ENCODE measurements around the gene ATF2. TPM values are rescaled to one million over a fixed set of nuclear protein-coding genes. Genes with fewer than 3 reads are reported as not detected.

The ATF2 gene
- total and polyA plus RNA-seq, 2 donors (not counting 3 experiments of a cell fraction or from before 2014, with no cell fraction given), result 36.3 to 57.1 TPM

GRCh38 chr2:175036582-175037018, 131.4 kb downstream of the ATF2 start:
- dilution Hi-C loops (cut with MboI; ENCODE audit: extremely low pct_ligation_motif_present, low sequenced_read_pairs) (no loop called here), intact Hi-C loops (cut with micrococcal nuclease) (loop anchor here (1.0 to 10.0 kb wide), 4 partner anchors 75 to 292 kb away; partner anchors contain the start of gene ATP5MC3)
- H4K20me1 ChIP-seq (replicated peaks; ENCODE audit: control insufficient read depth, extremely low read depth, insufficient read depth, low read length), result no peaks in the 10 kb centered on the region
- no peak overlapping the region for H3K9ac ChIP-seq (replicated peaks; ENCODE audit: extremely low read depth, insufficient read depth, low read length)
- peak overlapping the region; percentile 36 for H2AFZ ChIP-seq (ENCODE audit: low read depth, low read length)
- H3K4me1 ChIP-seq (ENCODE audit: control insufficient read depth, extremely low read depth, insufficient read depth, low read length), result no peaks in the 10 kb centered on the region
- no peaks in the 10 kb centered on the region for H3K36me3 ChIP-seq (ENCODE audit: control insufficient read depth in 2 of 2, extremely low read depth in 1 of 2, insufficient read depth in 2 of 2, low read length in 2 of 2)
- BruUV-seq (replicated peaks), result no TSS peak
- no peaks in the 10 kb centered on the region for H3K27me3 ChIP-seq (ENCODE audit: control insufficient read depth in 2 of 2, insufficient read depth in 2 of 2, low read length in 2 of 2)
- H3K4me3 ChIP-seq (replicated peaks in 1 of 3; ENCODE audit: insufficient read depth in 1 of 3, low read depth in 1 of 3, low read length in 3 of 3), result no peak overlapping the region
- no peaks in the 10 kb centered on the region for H3K9me3 ChIP-seq (replicated peaks; ENCODE audit: control insufficient read depth, insufficient read depth, low read length)
- TF ChIP-seq POLR2A (IDR thresholded peaks at IDR 0.05; ENCODE audit: low read depth, low read length), result no peak
- peak; percentile 27 to 41 for TF ChIP-seq CTCF (IDR thresholded peaks at IDR 0.05; ENCODE audit: extremely low read depth in 1 of 2, insufficient read depth in 1 of 2, low read depth in 1 of 2, low read length in 2 of 2)
- no peaks in the 10 kb centered on the region for H3K79me2 ChIP-seq (ENCODE audit: control insufficient read depth, insufficient read depth, low read length)
- ChIA-PET POLR2A (no interaction called here), CTCF (interaction anchor here (0.8 kb wide), 1 partner anchor 21 kb away, joined by 3 read pairs; no protein-coding TSS in a partner anchor)
- H3K9me1 ChIP-seq (replicated peaks; ENCODE audit: control insufficient read depth, extremely low read depth, insufficient read depth, low read length), result no peaks in the 10 kb centered on the region
- no peak for FAIRE-seq
- peak; percentile 42 for DNase-seq (ENCODE audit: low read depth, low spot score)
- peak overlapping the region; percentile 26 for H3K4me2 ChIP-seq (ENCODE audit: insufficient read depth, low read length)
- no peak overlapping the region for H3K27ac ChIP-seq (ENCODE audit: insufficient read depth, low read depth, low read length)

DNA sequence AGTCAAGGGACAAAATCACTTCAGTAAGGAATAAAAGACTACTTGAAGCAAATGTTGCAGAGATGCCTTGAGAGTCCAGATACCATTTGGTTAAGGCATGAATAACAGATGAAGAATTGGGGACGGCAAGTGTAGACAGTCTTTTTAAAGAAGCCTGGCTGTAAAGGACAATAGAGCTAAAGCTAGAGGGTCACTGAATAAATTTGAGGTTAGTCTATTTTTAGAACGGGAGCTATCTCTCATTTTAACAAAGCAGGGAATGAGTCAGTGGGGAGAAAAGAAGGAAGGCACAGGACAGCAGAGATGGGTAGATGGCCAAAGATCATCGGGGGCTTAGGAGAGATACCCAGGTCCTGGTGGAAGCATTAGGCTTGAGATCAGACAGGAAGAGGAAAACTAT, 132.2 kb downstream of the ATF2 start:
- no peak overlapping the region for H3K9ac ChIP-seq (replicated peaks; ENCODE audit: extremely low read depth, insufficient read depth, low read length)
- no peak overlapping the region for H3K4me3 ChIP-seq (replicated peaks in 1 of 3; ENCODE audit: insufficient read depth in 1 of 3, low read depth in 1 of 3, low read length in 3 of 3)
- no peaks in the 10 kb centered on the region for H3K4me1 ChIP-seq (ENCODE audit: control insufficient read depth, extremely low read depth, insufficient read depth, low read length)
- H3K9me1 ChIP-seq (replicated peaks; ENCODE audit: control insufficient read depth, extremely low read depth, insufficient read depth, low read length), result no peaks in the 10 kb centered on the region
- TF ChIP-seq GATA2 (IDR thresholded peaks at IDR 0.05; ENCODE audit: insufficient read depth, insufficient read length, low read depth, low read length), result no peak
- TF ChIP-seq CTCF (IDR thresholded peaks at IDR 0.05; ENCODE audit: extremely low read depth in 1 of 2, insufficient read depth in 1 of 2, low read depth in 1 of 2, low read length in 2 of 2), result no peak
- TF ChIP-seq MYC (IDR thresholded peaks at IDR 0.05; ENCODE audit: low read depth, low read length), result no peak
- TF ChIP-seq EZH2 (IDR thresholded peaks at IDR 0.05; ENCODE audit: borderline replicate concordance, low read depth, low read length, severe bottlenecking), result no peak
- TF ChIP-seq JUN (IDR thresholded peaks at IDR 0.05; ENCODE audit: borderline replicate concordance, insufficient read depth, insufficient read length, low read depth), result no peak
- TF ChIP-seq MAX (IDR thresholded peaks at IDR 0.05; ENCODE audit: insufficient read depth, insufficient read length), result no peak
- DNase-seq (ENCODE audit: low read depth, low spot score) (no peak), FAIRE-seq (no peak)
- no peaks in the 10 kb centered on the region for H3K79me2 ChIP-seq (ENCODE audit: control insufficient read depth, insufficient read depth, low read length)
- intact Hi-C loops (cut with micrococcal nuclease) (loop anchor here (1.0 to 10.0 kb wide), 4 partner anchors 75 to 293 kb away; partner anchors contain the start of gene ATP5MC3), dilution Hi-C loops (cut with MboI; ENCODE audit: extremely low pct_ligation_motif_present, low sequenced_read_pairs) (no loop called here)
- POLR2A ChIA-PET, result no interaction called here
- no peak overlapping the region for H2AFZ ChIP-seq (ENCODE audit: low read depth, low read length)
- no peaks in the 10 kb centered on the region for H3K27me3 ChIP-seq (ENCODE audit: control insufficient read depth in 2 of 2, insufficient read depth in 2 of 2, low read length in 2 of 2)
- H3K36me3 ChIP-seq (ENCODE audit: control insufficient read depth in 2 of 2, extremely low read depth in 1 of 2, insufficient read depth in 2 of 2, low read length in 2 of 2), result no peaks in the 10 kb centered on the region
- H3K4me2 ChIP-seq (ENCODE audit: insufficient read depth, low read length), result no peak overlapping the region
- H3K9me3 ChIP-seq (replicated peaks; ENCODE audit: control insufficient read depth, insufficient read depth, low read length), result no peaks in the 10 kb centered on the region
- BruUV-seq (replicated peaks), result no TSS peak
- H4K20me1 ChIP-seq (replicated peaks; ENCODE audit: control insufficient read depth, extremely low read depth, insufficient read depth, low read length), result no peaks in the 10 kb centered on the region
- CTCF ChIA-PET, result interaction anchor here (0.8 kb wide), 1 partner anchor 20 kb away, joined by 3 read pairs; no protein-coding TSS in a partner anchor
- no peak overlapping the region for H3K27ac ChIP-seq (ENCODE audit: insufficient read depth, low read depth, low read length)

Data from endothelial cell of umbilical vein (primary cell).